GM21423 (cell line): Measurements from ENCODE around the gene ARID5A.
A peak's percentile ranks its signal among the peaks of the same experiment; 100 is the strongest.

Experiments
- ATAC-seq: cut with Tn5 transposase; IDR thresholded peaks from one replicate; pipeline ENCODE4 v1.9.1; 2021; ENCODE audit warnings: mild to moderate bottlenecking, moderate library complexity; ENCODE audit not compliant: unreplicated experiment

The ARID5A gene

DNA sequence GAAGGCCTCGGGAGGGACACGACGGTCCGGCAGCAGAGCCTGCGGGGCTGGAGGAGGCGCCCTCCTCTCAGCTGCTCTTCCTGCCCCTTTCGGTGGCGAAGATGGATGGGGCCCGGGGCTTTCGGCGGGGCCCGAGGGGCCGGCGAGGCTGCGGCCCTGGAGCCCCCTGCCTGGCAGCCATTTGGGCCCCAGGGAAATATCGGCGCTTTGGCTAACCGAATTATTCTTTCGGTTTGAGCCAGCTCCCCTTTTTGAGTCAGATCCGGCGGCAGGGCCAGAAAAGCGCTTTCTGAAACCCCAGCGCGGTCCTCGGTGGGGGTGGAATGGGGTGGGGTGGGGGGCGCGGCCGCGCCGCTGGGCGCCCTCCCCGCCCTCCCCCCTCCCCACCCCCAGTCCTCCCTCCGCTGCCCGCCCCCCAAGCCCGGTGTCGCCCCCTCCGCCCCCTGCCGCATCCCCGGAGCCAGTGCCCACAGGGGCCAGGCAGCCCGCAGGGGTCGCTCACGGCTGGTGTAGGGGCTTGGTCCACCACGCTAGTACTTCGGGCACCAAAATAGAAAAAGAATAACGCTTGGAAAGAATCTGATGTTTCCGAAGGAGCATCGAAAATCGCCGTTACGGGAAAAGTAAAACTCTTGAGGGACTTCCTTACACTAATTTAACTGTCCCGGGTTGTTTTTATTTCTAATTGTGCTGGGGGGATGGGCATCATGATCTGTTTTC lies 9.1 kb upstream of the ARID5A start:
- no peak for ATAC-seq

DNA sequence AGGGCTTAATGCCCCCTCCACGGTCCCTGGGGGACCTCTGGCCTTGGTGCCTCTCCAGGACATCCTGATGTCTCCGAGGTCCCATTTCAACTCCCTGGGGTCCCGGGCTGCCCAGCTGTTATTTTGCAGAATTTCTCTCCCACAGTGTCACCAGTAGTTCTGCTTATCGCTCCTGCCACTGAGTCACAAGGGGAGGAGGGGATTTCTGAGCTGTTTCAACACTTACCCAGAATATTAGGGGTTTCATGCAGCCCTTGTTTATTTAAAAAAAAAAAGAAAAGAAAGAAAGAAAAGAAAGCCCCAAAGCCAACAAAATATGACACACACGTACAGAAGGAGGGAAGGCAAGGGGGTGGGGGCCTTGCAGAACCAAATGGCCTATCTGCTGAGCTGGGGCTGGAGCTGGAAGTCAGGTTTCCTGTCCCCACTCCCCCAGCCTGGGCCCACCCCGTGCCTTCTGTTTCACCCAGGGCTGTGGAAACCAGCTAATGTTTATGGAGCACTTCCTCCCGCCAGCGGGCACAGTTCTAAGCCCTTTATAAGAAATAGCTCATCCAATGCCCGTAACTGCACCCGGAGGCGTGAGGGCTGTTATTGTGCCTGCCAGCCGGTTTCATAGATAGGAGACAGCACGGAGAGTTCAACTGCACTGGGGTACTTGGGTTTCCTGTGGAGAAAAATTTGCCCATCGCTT lies 8.4 kb upstream of the ARID5A start:
- no peak for ATAC-seq

DNA sequence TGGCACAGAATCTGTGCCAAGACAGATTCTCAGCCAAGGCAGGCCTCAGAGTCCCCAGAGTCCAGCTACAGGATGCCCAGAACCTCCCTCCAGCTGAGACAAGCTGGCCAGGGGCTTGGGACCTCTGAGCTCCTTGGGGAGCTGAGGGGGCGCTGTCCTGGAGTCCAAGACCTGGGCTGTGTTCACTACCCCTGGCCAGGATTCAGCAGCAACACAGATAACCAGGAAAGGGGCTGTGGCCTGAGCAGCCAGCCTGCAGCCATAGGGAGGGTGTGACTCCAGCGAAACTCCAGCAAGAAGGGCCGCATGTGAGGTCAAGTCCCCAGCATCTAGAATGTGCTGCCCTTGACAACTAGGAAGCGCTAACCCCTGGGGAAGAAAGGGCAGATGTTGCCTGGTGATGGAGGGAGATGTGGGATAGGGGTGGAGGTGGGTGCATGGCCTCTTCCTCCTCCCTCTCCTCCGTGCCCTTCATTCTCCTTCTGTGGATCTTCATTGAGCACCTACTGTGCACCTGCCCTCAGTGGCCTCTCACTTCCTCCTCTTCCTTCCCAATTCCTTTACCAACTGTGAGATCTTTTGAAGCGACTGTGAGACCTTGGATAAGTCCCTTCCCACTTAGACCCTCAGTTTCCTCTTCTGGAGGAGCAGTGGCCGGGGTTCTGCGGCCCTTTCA lies 7.7 kb upstream of the ARID5A start:
- ATAC-seq = no peak

DNA sequence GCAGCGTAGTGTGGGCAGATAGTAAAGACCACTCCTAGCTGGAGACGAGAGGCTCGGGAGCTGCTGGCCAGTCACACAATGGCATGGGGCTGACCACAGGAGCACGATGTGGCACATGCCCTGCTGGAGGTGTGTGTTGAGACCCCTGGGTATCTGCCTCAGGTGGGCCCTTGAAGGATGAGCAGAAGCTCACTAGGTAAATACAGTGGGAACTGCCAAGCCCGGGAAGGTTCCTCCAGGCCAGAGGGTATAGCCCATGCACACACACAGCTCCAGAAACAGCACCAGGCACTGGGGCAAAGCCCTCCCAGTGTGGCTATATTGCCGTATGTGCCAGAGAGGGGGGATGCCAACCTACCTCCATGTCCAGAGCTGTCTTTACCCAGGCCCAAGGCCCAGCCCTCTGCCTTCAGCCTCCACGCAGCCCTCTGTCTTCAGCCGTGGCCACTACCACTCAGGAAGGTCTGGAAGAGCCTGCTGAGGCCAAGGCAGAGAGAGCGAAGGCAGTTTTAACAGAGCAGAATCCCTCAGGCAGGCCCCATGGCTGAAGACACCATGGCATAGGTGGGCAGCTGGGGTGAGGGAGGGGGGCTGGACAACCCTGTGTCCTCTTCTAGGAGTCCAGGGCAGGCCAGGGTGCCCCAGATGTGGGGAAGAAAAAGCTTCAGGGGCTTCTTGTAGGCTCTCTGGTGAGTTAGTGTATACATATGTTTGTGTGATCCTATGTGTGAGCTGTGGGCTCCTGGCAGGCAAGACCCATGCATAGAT lies 7.0 kb upstream of the ARID5A start:
- no peak for ATAC-seq

DNA sequence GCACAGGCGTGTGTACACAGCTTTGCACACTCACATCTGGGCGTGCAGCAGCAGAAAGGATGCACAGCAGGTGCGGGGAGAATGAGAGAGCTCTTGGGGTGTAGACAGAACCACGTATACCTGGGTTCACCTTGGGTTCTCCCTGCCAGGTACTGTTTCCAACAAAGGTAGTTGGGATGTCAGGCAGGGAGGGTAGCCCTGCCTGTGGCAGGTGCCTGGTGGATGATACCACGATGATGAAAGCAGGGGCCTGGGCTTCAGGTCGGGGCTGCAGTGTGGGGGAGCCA lies 6.5 kb upstream of the ARID5A start:
- ATAC-seq = no peak

DNA sequence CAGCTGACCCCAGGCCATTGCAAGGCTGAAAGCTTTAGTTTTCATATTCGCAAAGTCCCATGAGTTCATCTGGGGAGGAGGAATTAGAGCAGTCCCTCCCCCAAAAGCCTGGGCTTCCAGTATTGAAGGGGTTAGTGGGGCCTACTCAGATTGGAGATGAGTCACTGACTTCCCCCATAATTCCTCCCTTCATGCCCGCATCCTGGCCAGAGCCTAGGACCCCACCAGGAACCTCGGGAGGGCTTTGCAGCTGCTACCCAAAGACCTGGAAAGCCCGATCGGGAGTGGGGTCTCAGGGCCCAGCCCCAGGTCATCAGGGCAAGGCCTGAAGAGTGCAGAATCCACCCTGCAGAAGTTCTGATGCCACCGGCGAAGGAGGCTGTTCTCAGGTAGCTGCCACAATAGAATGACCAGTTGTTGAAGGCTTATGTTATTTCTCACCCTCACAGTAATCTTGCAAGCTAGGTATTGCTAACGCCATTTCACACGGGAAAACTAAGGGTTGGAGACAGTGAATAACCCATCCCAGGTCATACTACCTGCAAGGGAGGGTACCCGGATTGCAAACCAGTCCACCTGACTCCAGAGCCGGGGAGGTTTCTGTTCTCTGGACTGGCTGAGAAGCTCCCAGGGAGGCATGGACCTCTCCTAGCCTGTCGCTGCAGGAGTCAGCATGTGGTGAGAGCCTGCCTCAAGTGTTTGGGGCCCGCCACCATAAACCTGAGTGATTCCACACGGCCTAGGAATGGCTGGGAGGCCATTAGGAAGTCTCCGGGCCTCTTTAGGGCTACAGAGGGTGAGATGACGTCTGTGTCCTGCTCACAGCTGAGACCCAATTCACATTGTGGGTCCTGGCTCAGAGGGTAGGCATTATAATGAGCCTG lies 5.8 kb upstream of the ARID5A start:
- ATAC-seq = no peak

DNA sequence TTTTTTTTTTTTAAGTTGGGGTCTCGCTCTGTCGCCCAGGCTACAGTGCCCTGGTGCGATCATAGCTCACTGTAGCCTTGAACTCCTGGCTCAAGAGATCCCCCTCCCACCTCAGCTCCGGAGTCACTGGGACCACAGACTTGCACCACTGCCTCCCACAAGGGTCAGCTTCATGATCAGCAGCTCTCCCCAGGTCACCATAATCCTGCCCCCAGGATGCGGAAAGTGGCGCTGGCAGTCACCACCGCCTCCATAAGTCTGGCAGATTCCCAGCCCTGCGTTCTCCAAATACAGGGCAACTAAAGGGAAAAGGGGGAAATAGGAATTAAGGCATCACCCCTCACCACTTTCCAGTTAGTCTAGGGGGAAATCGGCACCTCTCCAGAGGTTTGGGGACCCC lies 5.2 kb upstream of the ARID5A start:
- no peak for ATAC-seq

DNA sequence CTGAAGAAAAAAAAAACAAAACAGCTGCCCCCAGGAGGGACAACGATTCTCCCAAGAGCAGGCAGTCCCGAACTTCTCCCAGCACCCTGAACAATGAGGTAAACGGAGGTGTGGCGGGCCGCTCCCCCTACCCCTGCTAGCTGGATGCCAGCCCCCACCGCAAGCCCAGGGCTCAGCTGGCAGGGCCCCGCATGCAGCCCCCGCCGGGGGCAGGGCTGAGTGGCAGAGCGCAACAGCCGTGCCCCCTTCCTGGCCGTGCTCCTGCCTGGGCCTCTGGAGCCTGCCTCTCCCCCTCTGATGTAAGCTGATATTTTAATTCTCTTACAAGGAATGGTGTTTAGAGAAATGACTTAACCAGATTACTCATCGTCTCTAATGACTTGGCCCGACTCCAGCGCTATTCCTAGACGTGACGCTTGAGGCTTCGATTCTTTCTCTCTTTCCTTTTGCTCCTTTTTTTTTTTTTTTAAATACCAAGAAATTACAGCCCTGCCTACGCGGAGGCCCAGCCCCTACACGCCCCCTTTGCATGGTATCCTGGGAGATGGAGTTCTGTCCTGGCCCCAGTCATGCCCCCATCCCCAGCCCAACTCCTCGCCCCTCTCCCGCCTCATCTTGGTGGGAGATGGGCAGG lies 4.6 kb upstream of the ARID5A start:
- no peak for ATAC-seq

DNA sequence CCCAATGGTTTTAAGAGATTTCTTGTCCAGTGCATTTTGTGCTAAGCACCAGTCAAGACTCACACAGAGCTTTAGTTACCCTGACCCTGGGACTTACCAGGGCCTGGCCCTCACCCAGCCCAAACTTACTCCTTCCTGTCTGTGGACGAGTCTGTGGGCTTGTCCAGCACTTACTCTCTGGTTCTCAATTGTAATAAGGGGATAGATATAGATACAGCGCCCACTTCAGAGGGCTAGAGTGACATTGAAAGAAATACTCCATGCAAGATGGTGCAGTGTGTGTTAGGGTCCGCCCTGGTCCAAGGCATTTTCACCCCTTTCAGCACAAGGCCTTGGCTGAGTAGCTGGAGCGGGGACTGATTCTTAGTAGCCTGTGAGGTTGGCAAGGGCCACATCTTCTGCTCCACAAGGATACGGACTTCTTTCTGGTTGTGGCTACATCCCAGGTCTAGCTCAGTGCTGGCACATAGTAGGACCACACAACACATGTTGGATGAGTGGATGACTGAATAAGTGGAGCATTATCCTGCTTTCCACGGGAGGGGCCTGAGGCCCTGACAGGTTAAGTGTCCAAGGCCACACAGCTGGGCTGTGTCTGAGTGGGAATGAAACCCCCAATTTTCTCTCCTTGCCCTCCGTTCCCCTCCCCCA lies 3.8 kb upstream of the ARID5A start:
- ATAC-seq = no peak

DNA sequence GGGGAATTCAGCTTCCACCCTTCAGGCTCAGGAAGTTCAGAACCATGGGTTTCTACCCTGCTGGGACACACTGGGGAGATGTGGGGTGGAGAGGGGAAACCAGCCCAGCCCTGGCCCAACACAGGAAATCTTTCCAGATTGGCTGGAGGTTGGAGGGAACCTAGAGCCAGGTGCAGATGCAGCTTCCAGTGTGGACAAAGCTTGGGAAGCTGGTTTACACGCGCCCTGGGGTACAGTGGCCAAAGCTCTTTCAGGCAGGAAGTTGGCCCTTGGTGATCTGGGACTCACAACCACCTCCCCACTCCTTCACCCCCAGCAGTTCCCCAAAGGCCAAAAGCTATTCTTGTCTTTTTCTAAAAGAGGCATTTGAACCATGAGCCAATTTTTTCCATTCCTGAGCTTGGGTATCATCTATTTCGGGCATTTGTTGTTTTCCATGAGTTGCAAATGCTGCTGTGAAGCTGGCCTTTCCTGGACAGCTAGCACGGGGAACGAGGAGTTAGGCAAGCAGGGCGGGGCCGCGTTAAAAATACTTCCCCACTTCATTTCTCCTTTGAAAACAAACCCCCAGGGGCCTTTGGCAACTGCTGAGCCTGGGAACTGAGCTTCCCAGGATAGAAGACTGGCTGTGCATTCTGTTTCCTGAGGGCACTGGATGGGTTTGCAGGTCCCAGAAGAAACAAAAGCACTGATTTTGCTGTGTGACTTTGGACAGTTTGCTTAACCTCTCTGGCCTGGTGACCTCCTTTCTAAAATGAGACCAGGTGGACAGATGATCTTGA lies 3.1 kb upstream of the ARID5A start:
- no peak for ATAC-seq

DNA sequence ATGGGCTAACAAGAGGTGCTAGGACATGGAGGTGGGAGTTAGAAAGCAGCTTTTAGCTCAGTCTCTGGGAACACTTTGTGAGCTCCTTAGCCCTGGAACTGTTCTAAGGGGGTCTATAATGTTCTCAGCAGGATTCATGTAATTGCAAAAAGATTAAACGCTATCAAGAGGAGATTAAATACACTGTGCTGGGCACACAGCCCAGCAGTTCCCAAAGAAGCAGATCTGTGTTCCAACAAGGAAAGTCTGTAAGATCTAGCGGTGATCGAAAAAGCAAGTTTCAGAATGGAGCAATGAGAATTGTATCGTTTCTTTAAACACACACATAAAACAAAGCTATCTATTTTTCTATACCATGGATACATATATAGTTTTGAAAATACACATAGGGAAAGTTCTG lies 2.4 kb upstream of the ARID5A start:
- no peak for ATAC-seq

DNA sequence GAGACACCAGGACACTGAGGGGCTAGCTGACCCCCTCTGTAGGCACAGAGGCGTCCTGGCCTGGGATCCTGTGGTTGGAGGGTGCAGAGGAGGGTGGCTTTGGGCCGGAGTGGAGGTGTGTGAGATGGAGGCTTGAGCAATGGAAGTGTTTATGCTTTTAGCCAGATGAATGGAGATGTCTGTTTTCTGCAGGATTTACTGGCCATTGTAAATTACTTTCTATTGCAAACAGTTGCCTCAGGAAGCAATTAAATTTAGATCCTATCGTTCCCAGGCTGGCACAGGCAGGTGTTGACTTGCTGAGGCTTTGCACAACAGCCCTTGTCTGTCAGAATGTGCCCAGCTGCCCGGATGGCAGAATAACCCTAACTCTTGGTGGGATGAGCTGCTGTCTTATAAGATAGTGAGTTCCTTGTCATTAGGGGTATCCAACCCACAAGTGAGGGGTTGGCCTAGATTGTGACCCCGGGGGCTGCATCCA lies 1.8 kb upstream of the ARID5A start:
- no peak for ATAC-seq

DNA sequence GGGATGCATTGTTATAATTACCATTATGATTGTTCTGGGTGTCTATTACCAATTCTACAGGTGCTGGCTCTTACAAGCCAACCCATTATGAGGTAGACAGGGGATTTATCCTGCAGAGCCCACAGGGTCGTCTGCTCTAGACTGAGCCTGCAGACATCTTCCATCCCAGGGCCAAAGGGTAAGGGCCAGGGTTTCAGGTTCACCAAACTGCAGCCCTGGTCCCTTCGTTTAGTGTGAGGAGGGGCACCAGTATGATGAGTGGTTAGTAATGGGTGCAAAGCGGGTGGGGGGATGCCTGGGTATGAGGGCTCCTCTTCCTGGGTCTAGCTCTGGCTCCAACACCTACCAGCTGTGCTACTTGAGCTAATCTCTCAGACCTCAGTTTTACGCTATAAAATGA lies 1.2 kb upstream of the ARID5A start:
- no peak for ATAC-seq

DNA sequence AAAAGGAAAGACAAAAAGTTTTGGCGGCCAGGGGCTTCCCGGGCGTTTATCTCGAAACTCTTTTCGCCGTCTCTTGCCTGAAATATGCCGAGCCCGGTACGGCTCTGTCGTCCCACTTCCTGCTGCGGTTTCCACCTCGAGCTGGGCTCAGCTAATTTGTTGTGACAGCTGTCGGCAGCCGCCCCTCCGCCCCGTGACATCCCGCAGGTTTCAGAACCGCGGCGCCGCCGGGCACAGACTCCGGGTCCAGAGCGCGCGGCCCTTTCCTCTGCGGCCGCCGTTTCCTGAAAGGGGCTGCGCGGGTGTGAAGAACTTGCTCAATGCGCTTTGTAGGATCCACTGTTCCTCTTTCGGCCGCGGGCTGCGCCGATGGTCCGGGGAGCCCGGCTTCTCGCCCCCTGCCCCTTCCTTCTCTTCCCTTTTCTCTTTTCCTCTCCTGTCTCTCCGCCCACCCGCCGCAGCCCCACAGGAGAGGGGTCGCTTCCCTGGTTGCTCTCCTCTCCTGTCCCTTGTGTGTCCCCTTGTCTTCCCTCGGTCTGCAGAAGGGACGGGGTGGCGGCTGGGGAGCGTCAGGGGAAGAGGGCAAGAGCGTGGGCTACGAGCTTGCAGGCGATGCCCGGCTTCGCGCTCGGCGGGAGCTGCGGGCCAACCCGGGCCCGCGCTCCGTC lies 648 bp downstream of the ARID5A start:
- peak; percentile 48 for ATAC-seq

DNA sequence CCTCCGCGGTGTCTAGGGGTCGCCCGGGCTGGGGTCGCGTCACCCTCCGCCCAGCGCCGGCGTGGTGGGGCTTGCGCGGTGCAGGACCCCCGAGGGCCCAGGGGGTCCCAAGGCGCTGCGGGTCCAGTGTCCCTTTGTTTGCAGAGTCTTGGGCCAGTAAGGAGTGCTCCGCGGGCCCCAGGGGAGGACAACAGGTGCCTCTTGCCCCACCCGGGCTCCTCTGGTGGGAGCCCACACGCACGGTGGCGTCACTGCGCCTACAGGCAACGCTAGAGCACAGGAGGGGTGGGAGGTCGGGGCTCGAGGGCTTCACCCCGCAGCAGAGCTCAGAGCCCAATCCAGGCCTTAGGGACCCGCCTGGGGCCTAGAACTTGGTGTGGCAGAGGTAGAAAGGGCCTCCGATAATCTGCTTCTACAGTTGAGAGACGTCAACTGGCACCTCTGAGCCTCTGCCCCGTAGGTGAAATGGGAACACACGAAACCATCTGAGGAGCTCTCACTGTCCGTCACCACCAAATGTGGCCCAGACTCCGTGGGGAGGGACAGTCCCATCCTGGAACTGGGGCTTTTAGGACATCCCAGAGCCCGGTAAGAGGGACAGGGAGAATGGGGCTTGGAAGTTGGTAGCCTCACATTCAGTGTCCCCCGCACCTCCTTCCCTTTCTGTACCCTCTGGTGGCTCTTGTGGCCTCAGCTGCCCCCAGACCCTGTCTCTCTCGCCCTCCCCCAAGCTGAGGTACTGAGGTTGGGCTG lies 1.4 kb downstream of the ARID5A start:
- ATAC-seq = no peak

DNA sequence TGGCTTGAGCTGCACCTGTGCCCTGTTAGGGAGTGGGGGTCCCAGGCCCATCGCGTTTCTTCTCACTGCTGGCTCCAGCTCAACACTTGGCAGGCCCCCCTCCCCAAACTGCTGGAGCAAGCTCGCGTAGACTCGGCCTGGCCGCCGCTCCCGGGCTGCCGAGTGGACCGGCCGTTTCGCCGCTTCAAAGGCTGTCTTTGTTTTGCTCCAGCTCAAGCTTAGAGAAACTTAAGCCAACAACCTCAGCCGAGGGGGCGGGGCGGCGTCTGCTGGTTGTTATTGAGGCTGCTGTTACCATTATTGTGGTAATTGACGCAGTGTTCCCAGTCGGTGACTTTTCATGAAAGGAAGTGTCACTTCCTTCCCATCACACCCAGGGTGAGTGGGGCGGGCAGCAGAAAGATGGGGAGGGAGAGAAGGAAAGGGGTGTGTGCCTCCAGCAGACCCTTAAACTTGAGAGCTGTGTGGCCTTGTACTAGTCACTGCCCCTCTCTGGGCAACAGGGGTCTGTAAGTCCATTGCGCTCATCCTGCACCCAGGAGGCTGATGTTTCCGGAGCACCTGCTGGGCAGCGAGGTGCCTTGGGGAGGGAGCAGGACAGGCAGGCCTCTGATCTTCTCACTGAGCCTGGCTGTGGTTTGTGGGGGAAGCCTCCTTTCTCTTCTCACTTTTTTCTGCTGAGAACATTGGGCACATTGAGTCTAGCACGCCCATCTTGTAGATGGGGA lies 2.1 kb downstream of the ARID5A start:
- ATAC-seq = no peak
